MM.1S (cell line): ENCODE measurements around the gene MNT.

Source experiments
- DNase-seq: peaks from one replicate; pipeline ENCODE4 v3.0.0-alpha.2; 2015
- H2AFZ ChIP-seq: fragments of 300-600 bp; sonication (generic); 2 replicates; pipeline ENCODE4 v1.6.0; 2016; ENCODE audit warnings: antibody characterized with exemption, low read length
- H3F3A ChIP-seq: fragments of 300-600 bp; sonication (generic); 2 replicates; pipeline ENCODE4 v1.6.1; 2016; ENCODE audit warnings: mild to moderate bottlenecking, antibody characterized with exemption, low read length, moderate library complexity, mixed read lengths; ENCODE audit not compliant: insufficient read depth
- H3K27ac ChIP-seq: fragments of 300-600 bp; sonication (generic); 2 replicates; pipeline ENCODE4 v1.5.1; 2016; ENCODE audit warnings: mild to moderate bottlenecking, low read length
- H3K27me3 ChIP-seq: fragments of 300-600 bp; sonication (generic); replicated peaks from 2 replicates; pipeline ENCODE4 v1.6.0; 2016; ENCODE audit warnings: low read length; ENCODE audit not compliant: insufficient read depth
- H3K36me3 ChIP-seq: fragments of 300-600 bp; sonication (generic); replicated peaks from 2 replicates; pipeline ENCODE4 v1.6.1; 2016; ENCODE audit warnings: mild to moderate bottlenecking, low read length, mixed read lengths; ENCODE audit not compliant: insufficient read depth
- H3K4me1 ChIP-seq: fragments of 300-600 bp; sonication (generic); 2 replicates; pipeline ENCODE4 v1.6.1; 2016; ENCODE audit warnings: low read length, mixed read lengths
- H3K4me2 ChIP-seq: fragments of 300-600 bp; sonication (generic); 2 replicates; pipeline ENCODE4 v1.6.0; 2016; ENCODE audit warnings: low read depth, low read length
- H3K4me3 ChIP-seq: fragments of 300-600 bp; sonication (generic); 2 replicates; pipeline ENCODE4 v1.5.1; 2016; ENCODE audit warnings: low read length, mixed read lengths
- H3K79me2 ChIP-seq: fragments of 300-600 bp; sonication (generic); 2 replicates; pipeline ENCODE4 v1.6.1; 2016; ENCODE audit warnings: mixed run types, low read length, mixed read lengths
- H3K9ac ChIP-seq: fragments of 300-600 bp; sonication (generic); 2 replicates; pipeline ENCODE4 v1.6.1; 2016; ENCODE audit warnings: low read length, mixed read lengths
- H3K9me2 ChIP-seq: fragments of 300-600 bp; sonication (generic); replicated peaks from 2 replicates; pipeline ENCODE4 v1.6.1; 2016; ENCODE audit warnings: mild to moderate bottlenecking, low read length, mixed read lengths; ENCODE audit not compliant: insufficient read depth
- H3K9me3 ChIP-seq: fragments of 300-600 bp; sonication (generic); replicated peaks from 2 replicates; pipeline ENCODE4 v1.6.1; 2016; ENCODE audit warnings: mild to moderate bottlenecking, low read length, mixed read lengths; ENCODE audit not compliant: insufficient read depth
- H4K20me1 ChIP-seq: fragments of 300-600 bp; sonication (generic); 2 replicates; pipeline ENCODE4 v1.6.1; 2016; ENCODE audit warnings: mild to moderate bottlenecking, low read length, moderate library complexity, mixed read lengths; ENCODE audit not compliant: insufficient read depth
- CTCF ChIP-seq: fragments of 300-600 bp; sonication (generic); IDR thresholded peaks from 2 replicates; pipeline ENCODE4 v1.5.1; 2016; ENCODE audit warnings: antibody characterized with exemption, low read length, mixed read lengths
- EZH2 ChIP-seq: fragments of 300-600 bp; sonication (generic); optimal IDR thresholded peaks from 2 replicates; pipeline ENCODE3; 2017; ENCODE audit warnings: low read depth, mild to moderate bottlenecking, antibody characterized with exemption, low read length, mixed read lengths
- EZH2phosphoT487 ChIP-seq: fragments of 300-600 bp; sonication (generic); IDR thresholded peaks from 2 replicates; pipeline ENCODE4 v1.6.1; 2018; ENCODE audit warnings: antibody characterized with exemption, low read length

MNT gene

GRCh38 chr17:2402544-2402943 lies 1.7 kb upstream of the MNT start:
- peak overlapping the region; percentile 94 for H3K4me2 ChIP-seq
- no peaks in the 10 kb centered on the region for H3K9me2 ChIP-seq
- peak overlapping the region; percentile 25; the same call in 1 of the 2 replicates for H3K27ac ChIP-seq
- no peaks in the 10 kb centered on the region for H3K27me3 ChIP-seq
- DNase-seq = no peak
- H3K9me3 ChIP-seq = no peaks in the 10 kb centered on the region
- H3F3A ChIP-seq = peaks cover 13% of the 10 kb centered on the region; the same call in 1 of the 2 replicates
- peak overlapping the region; percentile 70; the same call in 1 of the 2 replicates for H2AFZ ChIP-seq
- peak overlapping the region; percentile 72 for H3K4me3 ChIP-seq
- peak overlapping the region; percentile 67; the same call in 1 of the 2 replicates for H3K9ac ChIP-seq
- H3K4me1 ChIP-seq = peaks cover 5% of the 10 kb centered on the region; the same call in 1 of the 2 replicates
- TF ChIP-seq EZH2phosphoT487 = no peak
- no peak for TF ChIP-seq EZH2
- no peak for TF ChIP-seq CTCF
- H3K79me2 ChIP-seq = peaks cover 22% of the 10 kb centered on the region
- no peaks in the 10 kb centered on the region for H4K20me1 ChIP-seq
- H3K36me3 ChIP-seq = no peaks in the 10 kb centered on the region

- H3K27me3 ChIP-seq = no peaks in the 10 kb centered on the region
- H3K9me3 ChIP-seq = no peaks in the 10 kb centered on the region
- H3K9ac ChIP-seq = peak overlapping the region; percentile 95
- TF ChIP-seq EZH2 (no peak), CTCF (no peak), EZH2phosphoT487 (no peak)
- peaks cover 5% of the 10 kb centered on the region; the same call in 1 of the 2 replicates for H3K4me1 ChIP-seq
- no peaks in the 10 kb centered on the region for H3K9me2 ChIP-seq
- H3K36me3 ChIP-seq = no peaks in the 10 kb centered on the region
- H3K4me2 ChIP-seq = peak overlapping the region; percentile 100
- peak; percentile 99 for DNase-seq
- no peaks in the 10 kb centered on the region for H4K20me1 ChIP-seq
- peak overlapping the region; percentile 100 for H3K27ac ChIP-seq
- H3K79me2 ChIP-seq = peaks cover 32% of the 10 kb centered on the region
- peak overlapping the region; percentile 75 for H2AFZ ChIP-seq
- H3K4me3 ChIP-seq = peak overlapping the region; percentile 76
- peaks cover 13% of the 10 kb centered on the region; the same call in 1 of the 2 replicates for H3F3A ChIP-seq
Observed at GRCh38 chr17:2401426-2402221, 764 bp upstream of the MNT start.

GRCh38 chr17:2400474-2400866 lies 390 bp downstream of the MNT start:
- Histone ChIP-seq H3K4me3 (peak overlapping the region; percentile 98), H3K9ac (peak overlapping the region; percentile 98), H3K9me3 (no peaks in the 10 kb centered on the region), H3K27ac (peak overlapping the region; percentile 100), H3K36me3 (no peaks in the 10 kb centered on the region), H3F3A (peaks cover 13% of the 10 kb centered on the region; the same call in 1 of the 2 replicates), H3K79me2 (peaks cover 43% of the 10 kb centered on the region), H3K9me2 (no peaks in the 10 kb centered on the region), H3K4me1 (peaks cover 5% of the 10 kb centered on the region; the same call in 1 of the 2 replicates), H3K4me2 (peak overlapping the region; percentile 94), H3K27me3 (no peaks in the 10 kb centered on the region), H4K20me1 (no peaks in the 10 kb centered on the region), H2AFZ (peak overlapping the region; percentile 26; the same call in 1 of the 2 replicates)
- DNase-seq = peak; percentile 68
- TF ChIP-seq EZH2 (no peak), EZH2phosphoT487 (no peak), CTCF (no peak)
